Neuronal stem cell (in vitro differentiated cells): ENCODE data around the gene NBPF19.
"Not testable (repeated sequence)": the region's sequence is repeated elsewhere in the genome, so short reads cannot be mapped to it uniquely, and the experiment has no call there.

Experiments used
- DNase-seq: peaks from one replicate; pipeline ENCODE4 v3.0.0-alpha.2; 2013; ENCODE audit warnings: low spot score
- H2AFZ ChIP-seq: one replicate; pipeline ENCODE4 v1.6.1; 2013; ENCODE audit warnings: mild to moderate bottlenecking, low read length, inconsistent platforms
- H2AK5ac ChIP-seq: 2 replicates; pipeline ENCODE4 v1.6.1; 2013; ENCODE audit warnings: low read depth, mild to moderate bottlenecking, inconsistent platforms, low read length, moderate library complexity, mixed read lengths
- H2BK120ac ChIP-seq: 2 replicates; pipeline ENCODE4 v1.6.1; 2013; ENCODE audit warnings: low read depth, mild to moderate bottlenecking, inconsistent platforms, low read length, moderate library complexity, mixed read lengths
- H2BK12ac ChIP-seq: one replicate; pipeline ENCODE4 v1.6.1; 2013; ENCODE audit warnings: low read length, inconsistent platforms
- H2BK15ac ChIP-seq: 2 replicates; pipeline ENCODE4 v1.6.1; 2013; ENCODE audit warnings: mild to moderate bottlenecking, low read length, inconsistent platforms, mixed read lengths
- H2BK5ac ChIP-seq: one replicate; pipeline ENCODE4 v1.6.1; 2013; ENCODE audit warnings: inconsistent platforms, mild to moderate bottlenecking, low read length, moderate library complexity
- H3K14ac ChIP-seq: one replicate; pipeline ENCODE4 v1.6.1; 2013; ENCODE audit warnings: low read length, inconsistent platforms
- H3K18ac ChIP-seq: 2 replicates; pipeline ENCODE4 v1.6.1; 2013; ENCODE audit warnings: low read length, inconsistent platforms
- H3K23ac ChIP-seq: 2 replicates; pipeline ENCODE4 v1.6.1; 2013; ENCODE audit warnings: low read depth, mild to moderate bottlenecking, mixed read lengths, low read length, inconsistent platforms; ENCODE audit not compliant: poor library complexity
- H3K27ac ChIP-seq: replicated peaks from 3 replicates; pipeline ENCODE4 v1.5.1; 2013; ENCODE audit warnings: low read length, inconsistent platforms
- H3K27me3 ChIP-seq, 3 experiments: 2 replicates each; pipeline ENCODE4 v1.6.1; 2013; ENCODE audit warnings: low read length in 3 of 3, mild to moderate bottlenecking in 2 of 3, inconsistent platforms in 1 of 3, low read depth in 1 of 3, mixed read lengths in 1 of 3, moderate library complexity in 1 of 3; ENCODE audit not compliant: control insufficient read depth in 3 of 3, insufficient read depth in 3 of 3
- H3K36me3 ChIP-seq, 2 donors: replicated peaks in 1 of 2; 2 replicates each; pipeline ENCODE4 v1.6.1; 2013; ENCODE audit warnings: low read length in 2 of 2; ENCODE audit not compliant: control insufficient read depth in 2 of 2, insufficient read depth in 2 of 2
- H3K4ac ChIP-seq: 2 replicates; pipeline ENCODE4 v1.6.1; 2013; ENCODE audit warnings: inconsistent platforms, mild to moderate bottlenecking, low read length, moderate library complexity
- H3K4me1 ChIP-seq, 2 donors: 1 replicate in 1 of 2; 2 replicates in 1 of 2; pipeline ENCODE4 v1.6.1; 2013; ENCODE audit warnings: low read length in 2 of 2, low read depth in 1 of 2; ENCODE audit not compliant: control insufficient read depth in 2 of 2, insufficient read depth in 1 of 2
- H3K4me2 ChIP-seq: one replicate; pipeline ENCODE4 v1.6.1; 2013; ENCODE audit warnings: mild to moderate bottlenecking, low read length, inconsistent platforms; ENCODE audit not compliant: insufficient read depth, poor library complexity, severe bottlenecking
- H3K4me3 ChIP-seq, 2 donors: 2 replicates each; pipeline ENCODE4 v1.5.1; 2013; ENCODE audit warnings: low read length in 2 of 2, mild to moderate bottlenecking in 2 of 2, inconsistent platforms in 1 of 2, moderate library complexity in 1 of 2
- H3K79me1 ChIP-seq: one replicate; pipeline ENCODE4 v1.6.1; 2013; ENCODE audit warnings: low read depth, mild to moderate bottlenecking, inconsistent platforms, low read length, moderate library complexity
- H3K9ac ChIP-seq: one replicate; pipeline ENCODE4 v1.6.1; 2013; ENCODE audit warnings: mild to moderate bottlenecking, low read depth, low read length, inconsistent platforms; ENCODE audit not compliant: poor library complexity
- H3K9me3 ChIP-seq, 2 donors: replicated peaks in 1 of 2; 2 replicates each; pipeline versions ENCODE3 to v1.6.1; 2013; ENCODE audit warnings: low read length in 2 of 2, mild to moderate bottlenecking in 2 of 2, inconsistent platforms in 1 of 2, low read depth in 1 of 2, mixed read lengths in 1 of 2, moderate library complexity in 1 of 2; ENCODE audit not compliant: control insufficient read depth in 2 of 2, insufficient read depth in 1 of 2
- H4K8ac ChIP-seq: one replicate; pipeline ENCODE4 v1.6.1; 2013; ENCODE audit warnings: low read depth, mild to moderate bottlenecking, inconsistent platforms, low read length, moderate library complexity
- H4K91ac ChIP-seq: one replicate; pipeline ENCODE4 v1.6.1; 2013; ENCODE audit warnings: low read length, low read depth, mild to moderate bottlenecking, inconsistent platforms; ENCODE audit not compliant: poor library complexity
- WGBS, 2 donors: extraction: QIAGEN DNeasy Blood & Tissue Kit; methylation state at CpG; one replicate each; pipeline ENCODE4 v1.1.7; 2013; ENCODE audit warnings: missing lambda C conversion rate in 2 of 2, mixed read lengths in 1 of 2; ENCODE audit not compliant: insufficient read length in 2 of 2, insufficient replicate concordance in 1 of 2; ENCODE audit errors: extremely low coverage in 2 of 2; 5-methylcytosine and 5-hydroxymethylcytosine counted together

The NBPF19 gene

DNA sequence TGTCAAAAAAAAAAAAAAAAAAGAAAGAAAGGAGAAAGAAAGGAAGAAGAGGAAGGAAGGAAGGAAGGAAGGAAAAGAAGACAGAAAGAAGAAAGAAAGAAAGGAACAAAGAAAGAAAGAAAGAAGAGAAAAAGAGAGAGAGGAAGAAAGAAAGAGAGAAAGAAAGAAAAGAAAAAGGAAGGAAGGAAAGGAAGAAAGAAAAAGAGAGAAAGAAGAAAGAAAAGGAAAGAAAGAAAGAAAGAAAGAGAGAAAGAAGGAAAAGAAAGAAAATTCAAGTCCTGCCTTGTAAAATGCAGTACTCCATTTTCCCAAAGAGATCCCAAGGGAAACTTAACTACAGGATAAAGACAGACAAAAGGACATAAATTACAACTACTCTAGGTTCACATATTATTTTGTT lies 97.9 kb downstream of the NBPF19 start:
- not testable (repeated sequence) for DNase-seq, H2BK15ac ChIP-seq, H3K27ac ChIP-seq, H2AK5ac ChIP-seq, H4K8ac ChIP-seq, H3K79me1 ChIP-seq, H3K18ac ChIP-seq, H3K14ac ChIP-seq, H3K9me3 ChIP-seq, H3K36me3 ChIP-seq, H2BK5ac ChIP-seq, H3K4me2 ChIP-seq, H3K23ac ChIP-seq, H4K91ac ChIP-seq, H3K4me1 ChIP-seq, H2BK120ac ChIP-seq, H3K4ac ChIP-seq, H2AFZ ChIP-seq, H3K9ac ChIP-seq, H3K4me3 ChIP-seq, H2BK12ac ChIP-seq, H3K27me3 ChIP-seq

DNA sequence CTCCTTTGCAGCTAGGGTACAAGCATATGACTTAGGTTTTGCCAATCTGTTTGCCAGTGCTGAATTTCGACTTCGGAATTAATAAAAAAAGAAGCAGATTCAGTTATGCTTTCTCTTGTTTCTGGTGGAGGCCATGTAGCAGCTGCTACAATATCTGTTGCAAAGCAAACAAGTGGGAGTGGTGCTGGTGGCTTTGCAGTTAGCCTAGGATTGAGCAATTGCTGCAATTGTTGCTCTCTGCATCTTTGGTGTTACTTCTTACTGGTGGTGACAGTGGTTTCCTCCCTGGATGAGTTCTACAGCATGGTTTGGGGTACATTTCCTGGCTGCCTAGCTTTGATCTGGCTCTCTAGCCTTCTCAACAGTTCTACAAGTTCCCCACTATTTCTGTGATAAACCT lies 110.7 kb downstream of the NBPF19 start:
- not testable (repeated sequence) for H3K9ac ChIP-seq, H3K18ac ChIP-seq, H2BK5ac ChIP-seq, H3K4me2 ChIP-seq, H3K23ac ChIP-seq, H3K36me3 ChIP-seq, H2AK5ac ChIP-seq, H3K14ac ChIP-seq, H3K27me3 ChIP-seq, DNase-seq, H3K79me1 ChIP-seq, H2BK120ac ChIP-seq, H3K4me1 ChIP-seq, H2BK12ac ChIP-seq, H3K4me3 ChIP-seq, H2AFZ ChIP-seq, H3K27ac ChIP-seq, H3K9me3 ChIP-seq, H4K91ac ChIP-seq, H3K4ac ChIP-seq, H4K8ac ChIP-seq, H2BK15ac ChIP-seq
- WGBS, 2 donors: no CpG with 5 or more reads among the region's 2 CpGs
